ENCODE results near the gene BCAP29. TPM values are rescaled to one million over a fixed set of nuclear protein-coding genes. Genes with fewer than 3 reads are reported as not detected.

BCAP29 gene
- polyA plus RNA-seq, 1 donor (not counting 4 experiments of a cell fraction or from before 2014, with no cell fraction given), result 141 TPM

GRCh38 chr7:107573537-107573936 lies 6.5 kb upstream of the BCAP29 start:
- Histone ChIP-seq H3K4me3 (ENCODE audit: control insufficient read depth in 2 of 3, extremely low read depth in 1 of 3, insufficient read depth in 2 of 3, low read depth in 1 of 3, low read length in 3 of 3) (no peak overlapping the region), H3K4me1 (ENCODE audit: control insufficient read depth, extremely low read depth, insufficient read depth, low read length) (no peaks in the 10 kb centered on the region), H3K9me1 (ENCODE audit: control insufficient read depth, extremely low read depth, insufficient read depth, low read length) (no peaks in the 10 kb centered on the region), H3K36me3 (ENCODE audit: control insufficient read depth in 2 of 2, extremely low read depth in 1 of 2, insufficient read depth in 2 of 2, low read length in 2 of 2) (peaks cover 1 to 15% of the 10 kb centered on the region in 2 experiments), H3K27ac (ENCODE audit: control insufficient read depth, insufficient read depth, low read length) (no peak overlapping the region), H3K9me3 (ENCODE audit: control insufficient read depth, low read depth, low read length) (no peaks in the 10 kb centered on the region), H3K79me2 (ENCODE audit: control insufficient read depth, insufficient read depth, low read length) (no peaks in the 10 kb centered on the region), H2AFZ (ENCODE audit: control insufficient read depth, low read length) (no peak overlapping the region), H3K4me2 (ENCODE audit: control insufficient read depth, extremely low read depth, insufficient read depth, low read depth, low read length) (no peak overlapping the region), H3K9ac (ENCODE audit: control insufficient read depth, extremely low read depth, insufficient read depth, low read length) (no peak overlapping the region), H4K20me1 (ENCODE audit: control insufficient read depth, extremely low read depth, insufficient read depth, low read length) (no peaks in the 10 kb centered on the region), H3K27me3 (ENCODE audit: control insufficient read depth, extremely low read depth, insufficient read depth, low read length) (no peaks in the 10 kb centered on the region)
- dilution Hi-C loops (cut with MboI; ENCODE audit: extremely low pct_ligation_motif_present, low sequenced_read_pairs), result no loop called here
- FAIRE-seq, result no peak
- DNase-seq (ENCODE audit: low read depth, low spot score), result no peak
- TF ChIP-seq EZH2 (IDR thresholded peaks at IDR 0.05; ENCODE audit: low read length) (no peak), CTCF (optimal IDR thresholded peaks at IDR 0.05 in 1 of 3, IDR thresholded peaks at IDR 0.05 in 1 of 3, conservative IDR thresholded peaks at IDR 0.05 in 1 of 3; ENCODE audit: extremely low read depth in 1 of 3, insufficient read depth in 2 of 3, low read length in 3 of 3) (no peak)

DNA sequence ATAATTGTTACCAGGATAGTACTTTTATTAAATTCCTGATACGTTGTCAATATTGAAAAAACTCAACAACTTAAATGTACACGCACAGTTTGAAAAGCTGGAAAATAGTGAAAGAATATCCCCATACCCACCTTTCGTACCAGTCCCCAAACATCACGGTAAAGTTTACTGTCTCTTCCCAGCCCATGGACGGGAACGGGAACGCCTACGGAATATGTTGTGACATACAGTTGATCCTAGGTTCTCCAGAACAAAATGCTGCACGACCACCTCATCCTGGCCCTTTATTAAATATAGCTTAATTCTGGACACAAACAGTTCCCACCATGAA lies 527 bp upstream of the BCAP29 start:
- Histone ChIP-seq H4K20me1 (ENCODE audit: control insufficient read depth, extremely low read depth, insufficient read depth, low read length) (no peaks in the 10 kb centered on the region), H3K9me1 (ENCODE audit: control insufficient read depth, extremely low read depth, insufficient read depth, low read length) (no peaks in the 10 kb centered on the region), H3K36me3 (ENCODE audit: control insufficient read depth in 2 of 2, extremely low read depth in 1 of 2, insufficient read depth in 2 of 2, low read length in 2 of 2) (peaks cover 7 to 10% of the 10 kb centered on the region in 2 experiments), H3K9ac (ENCODE audit: control insufficient read depth, extremely low read depth, insufficient read depth, low read length) (peak overlapping the region; percentile 95), H3K4me2 (ENCODE audit: control insufficient read depth, extremely low read depth, insufficient read depth, low read depth, low read length) (peak overlapping the region; percentile 96), H3K27me3 (ENCODE audit: control insufficient read depth, extremely low read depth, insufficient read depth, low read length) (no peaks in the 10 kb centered on the region), H3K79me2 (ENCODE audit: control insufficient read depth, insufficient read depth, low read length) (peaks cover 48% of the 10 kb centered on the region), H2AFZ (ENCODE audit: control insufficient read depth, low read length) (peak overlapping the region; percentile 89), H3K4me3 (ENCODE audit: control insufficient read depth in 2 of 3, extremely low read depth in 1 of 3, insufficient read depth in 2 of 3, low read depth in 1 of 3, low read length in 3 of 3) (peak overlapping the region; percentile 69 to 94 (median 83)), H3K9me3 (ENCODE audit: control insufficient read depth, low read depth, low read length) (no peaks in the 10 kb centered on the region), H3K27ac (ENCODE audit: control insufficient read depth, insufficient read depth, low read length) (peak overlapping the region; percentile 95), H3K4me1 (ENCODE audit: control insufficient read depth, extremely low read depth, insufficient read depth, low read length) (peaks cover 8% of the 10 kb centered on the region)
- DNase-seq (ENCODE audit: low read depth, low spot score) (no peak), FAIRE-seq (peak; percentile 20)
- no peak for TF ChIP-seq EZH2 (IDR thresholded peaks at IDR 0.05; ENCODE audit: low read length)
- no peak for TF ChIP-seq CTCF (optimal IDR thresholded peaks at IDR 0.05 in 1 of 3, IDR thresholded peaks at IDR 0.05 in 1 of 3, conservative IDR thresholded peaks at IDR 0.05 in 1 of 3; ENCODE audit: extremely low read depth in 1 of 3, insufficient read depth in 2 of 3, low read length in 3 of 3)
- dilution Hi-C loops (cut with MboI; ENCODE audit: extremely low pct_ligation_motif_present, low sequenced_read_pairs), result no loop called here
